Left colon (tissue), 2 donors: Measurements from ENCODE around the gene USP35. TPM values are rescaled to one million over a fixed set of nuclear protein-coding genes. Genes with fewer than 3 reads are reported as not detected.
"Not testable (repeated sequence)": the region's sequence is repeated elsewhere in the genome, so short reads cannot be mapped to it uniquely, and the experiment has no call there.

Source experiments
- ATAC-seq: fragments of 200-7000 bp; cut with Tn5 transposase; one replicate; pipeline ENCODE4 v1.9.1; 2020; ENCODE audit warnings: mild to moderate bottlenecking, moderate library complexity
- DNase-seq, 2 donors: peaks; one replicate each; pipeline ENCODE4 v3.0.0-alpha.2; 2020
- intact Hi-C, 2 donors: fragments of 100-400 bp; cut with DNase I in 1 of 2; cut with micrococcal nuclease in 1 of 2; formaldehyde crosslinking; loops; one replicate each; pipeline versions ENCODE4 v1.11.2 to v1.14.0; 2022; cut with DNase I, micrococcal nuclease
- total RNA-seq, 2 donors: library from RNA; stranded (reverse); fragmentation: NEBNext Ultra II Directional; extraction: Animal tissue kit (Norgen Biotek cat#: 25700); gene quantifications; one replicate each; pipeline ENCODE4 v1.2.1, GENCODE V29; 2021
- donor health status: DM: no; HTN: no; CAD: no.
- donor health status: DM: yes; HTN: yes; CAD: no.

USP35 gene
- total RNA-seq, 2 donors from 2014 or later = 5.4 to 7.4 TPM

- intact Hi-C loops = loop anchor here in 1 of 2 donors (10.0 kb wide), 1 partner anchor 340 kb away; no protein-coding TSS in a partner anchor
Observed at GRCh38 chr11:78224506-78224905, 35.8 kb downstream of the USP35 start.

DNA sequence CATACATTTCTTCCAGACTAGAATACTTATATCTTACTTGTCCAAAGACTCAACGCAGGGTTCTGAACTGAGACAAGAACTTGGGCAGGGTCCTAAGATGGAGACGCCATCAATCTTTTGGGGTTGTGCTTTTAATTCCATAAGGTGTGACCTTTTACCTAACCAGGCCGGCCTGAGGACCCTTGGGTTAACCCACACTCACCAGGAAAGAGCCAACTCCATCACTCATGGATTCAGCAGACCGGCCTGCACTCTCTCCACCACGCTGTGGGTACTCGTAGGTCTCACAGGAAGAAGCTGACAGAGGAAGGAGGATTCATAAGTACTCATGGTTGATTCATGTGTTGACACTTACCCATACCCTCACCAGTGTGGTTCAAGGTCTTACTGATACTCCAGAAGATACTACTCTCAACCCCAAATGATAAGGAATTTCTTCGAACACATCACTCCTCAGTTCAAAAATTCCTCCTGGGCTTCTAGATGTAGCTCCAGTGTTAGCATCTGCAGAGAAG is 36.2 kb downstream of the USP35 start:
- intact Hi-C loops = loop anchor here in 1 of 2 donors (10.0 kb wide), 1 partner anchor 340 kb away; no protein-coding TSS in a partner anchor
- ATAC-seq (no peak), DNase-seq (no peak)

More at GRCh38 chr11:78224506-78224905, 35.8 kb downstream of the USP35 start:
- no peak for ATAC-seq
- DNase-seq = no peak

DNA sequence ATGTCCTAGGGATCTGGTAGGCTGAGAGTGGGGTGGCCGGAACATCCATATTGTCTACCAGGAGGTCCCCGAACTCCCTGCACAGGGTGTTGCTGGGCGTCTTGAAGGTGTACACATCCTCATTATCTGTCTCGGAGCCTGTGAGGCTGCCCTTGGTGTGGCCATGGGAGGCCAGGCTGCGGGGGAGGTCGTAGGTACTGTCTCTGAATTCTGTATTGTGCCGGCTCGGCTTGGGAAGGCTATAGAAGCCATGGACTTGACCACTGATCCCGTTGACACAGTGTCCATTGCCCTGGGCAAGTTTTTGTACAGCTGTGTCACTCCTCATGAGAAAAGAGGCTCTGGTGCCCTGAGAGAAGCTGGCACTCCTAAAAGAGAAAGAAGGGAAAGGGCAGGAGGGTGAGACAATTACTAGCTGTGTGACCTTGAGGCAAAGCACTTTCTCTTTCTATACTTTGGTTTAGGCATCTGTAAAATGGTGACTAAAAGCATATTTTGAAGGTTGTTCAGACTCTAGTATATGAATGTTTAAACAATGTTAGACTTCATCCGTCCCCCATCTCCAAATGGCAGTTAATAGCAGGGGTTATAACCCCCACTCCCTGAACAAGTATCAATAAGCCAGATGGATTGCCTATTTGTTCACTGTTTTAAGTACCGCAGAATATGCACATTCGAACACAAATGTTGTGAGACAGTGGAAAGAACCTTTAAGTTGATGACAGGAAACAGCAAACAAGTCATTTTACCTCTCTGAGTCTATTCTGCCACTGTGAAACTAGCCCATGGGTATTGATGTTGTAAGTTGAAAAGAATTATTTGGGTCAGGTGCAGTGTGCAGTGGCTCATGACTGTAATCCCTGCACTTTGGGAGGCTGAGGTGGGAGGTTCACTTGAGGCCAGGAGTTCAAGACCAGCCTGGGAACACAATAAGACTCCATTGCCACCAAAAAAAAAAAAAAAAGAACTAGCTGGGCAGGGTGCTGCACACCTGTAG is 38.3 kb downstream of the USP35 start:
- intact Hi-C loops = loop anchor here in 1 of 2 donors (10.0 kb wide), 1 partner anchor 338 kb away; no protein-coding TSS in a partner anchor
- DNase-seq (no peak), ATAC-seq (no peak)

DNA sequence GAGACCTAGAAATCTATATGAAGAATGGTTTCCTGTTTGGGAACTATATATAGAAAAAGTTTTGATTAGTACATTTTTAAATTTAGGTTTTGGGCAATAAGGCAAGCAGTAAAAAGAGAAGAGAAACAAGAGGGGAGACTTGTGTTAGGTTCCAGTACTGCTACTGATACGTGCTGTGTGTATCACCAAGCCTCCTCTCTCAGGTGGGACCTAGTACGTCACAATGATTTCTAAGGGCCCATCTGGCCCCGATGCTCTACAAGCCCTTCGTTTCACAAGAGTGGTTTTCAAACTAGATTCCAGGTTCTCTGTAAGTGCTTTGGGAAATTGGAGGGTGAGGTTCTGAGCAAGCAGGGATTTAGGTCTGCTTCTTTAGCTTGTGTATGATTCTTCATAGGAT is 39.2 kb downstream of the USP35 start:
- DNase-seq (no peak), ATAC-seq (no peak)
- intact Hi-C loops = loop anchor here in 1 of 2 donors (10.0 kb wide), 1 partner anchor 337 kb away; no protein-coding TSS in a partner anchor

DNA sequence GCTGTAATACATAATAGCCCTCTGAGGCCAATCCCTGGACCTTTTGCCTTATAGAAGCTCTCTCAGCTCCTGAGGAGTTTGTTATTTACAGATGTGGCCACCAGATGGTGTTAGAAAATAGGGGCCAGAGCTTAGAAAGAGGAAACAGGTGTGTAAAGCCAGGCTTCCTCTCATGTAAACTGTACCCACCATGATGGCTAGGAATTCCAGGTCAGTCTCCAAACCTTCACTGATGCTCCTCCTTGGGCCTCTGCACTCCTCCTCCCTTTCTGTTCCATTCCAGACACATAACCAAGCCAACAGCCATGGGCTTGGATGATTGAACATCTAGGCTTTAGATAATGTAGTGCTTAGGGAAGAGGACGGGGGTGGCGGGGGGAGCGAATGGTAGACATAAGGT is 39.7 kb downstream of the USP35 start:
- peak; percentile 94 for ATAC-seq
- intact Hi-C loops = loop anchor here in 1 of 2 donors (10.0 kb wide), 1 partner anchor 336 kb away; no protein-coding TSS in a partner anchor
- no peak for DNase-seq

DNA sequence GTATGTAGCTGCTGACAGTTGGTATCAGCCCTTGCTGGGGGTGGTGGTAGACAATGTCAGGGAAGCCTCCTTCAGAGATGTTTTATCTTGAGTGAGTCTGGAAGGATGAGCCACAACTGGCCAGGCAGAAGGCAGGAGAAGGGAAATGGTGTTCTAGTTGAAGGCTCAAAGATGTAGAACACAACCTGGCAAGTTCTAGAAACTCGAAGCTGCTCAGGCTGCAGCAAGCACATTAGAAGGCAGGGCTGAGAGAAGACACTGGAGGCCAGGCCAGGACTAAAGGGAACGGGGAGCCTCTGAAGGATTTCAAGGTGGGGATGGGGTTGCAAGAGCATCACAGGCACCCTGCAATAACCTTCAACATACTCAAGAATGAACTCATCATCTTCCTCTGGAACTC is 40.4 kb downstream of the USP35 start:
- ATAC-seq = no peak
- intact Hi-C loops = loop anchor here in 1 of 2 donors (10.0 kb wide), 1 partner anchor 336 kb away; no protein-coding TSS in a partner anchor

GRCh38 chr11:78230161-78230877 is 41.6 kb downstream of the USP35 start:
- ATAC-seq (peak; percentile 26), DNase-seq (no peak)
- intact Hi-C loops = no loop called here

More for the DNA sequence above, 40.4 kb downstream of the USP35 start:
- no peak for DNase-seq

DNA sequence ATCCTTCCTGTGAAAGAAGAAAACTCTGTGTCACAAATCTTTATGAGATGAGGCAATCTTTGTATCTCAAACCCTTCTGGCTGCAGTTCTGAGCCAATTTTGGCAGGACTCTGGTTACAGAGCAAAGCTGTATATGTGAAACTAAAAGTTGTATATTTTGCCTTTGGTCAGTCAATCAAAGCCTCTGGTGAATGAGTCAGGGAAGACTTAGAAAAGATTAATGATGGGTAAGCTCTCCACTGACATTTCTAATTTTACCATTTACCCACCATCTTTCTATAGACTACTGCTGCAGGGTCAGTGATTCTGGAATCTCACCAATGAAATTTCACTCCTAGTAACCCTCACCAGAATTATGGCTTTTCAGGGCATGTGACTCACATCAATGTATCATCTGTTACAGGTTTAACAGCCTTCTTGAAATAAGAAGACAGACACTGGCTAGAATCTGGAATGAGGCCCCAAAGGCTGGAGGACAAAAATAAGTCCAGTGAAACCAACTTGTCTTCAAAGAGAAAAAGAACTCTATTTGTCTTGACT is 43.3 kb downstream of the USP35 start:
- ATAC-seq (no peak), DNase-seq (no peak)
- intact Hi-C loops = no loop called here

GRCh38 chr11:78233046-78233445 is 44.3 kb downstream of the USP35 start:
- ATAC-seq, DNase-seq, intact Hi-C loops: not testable (repeated sequence)

DNA sequence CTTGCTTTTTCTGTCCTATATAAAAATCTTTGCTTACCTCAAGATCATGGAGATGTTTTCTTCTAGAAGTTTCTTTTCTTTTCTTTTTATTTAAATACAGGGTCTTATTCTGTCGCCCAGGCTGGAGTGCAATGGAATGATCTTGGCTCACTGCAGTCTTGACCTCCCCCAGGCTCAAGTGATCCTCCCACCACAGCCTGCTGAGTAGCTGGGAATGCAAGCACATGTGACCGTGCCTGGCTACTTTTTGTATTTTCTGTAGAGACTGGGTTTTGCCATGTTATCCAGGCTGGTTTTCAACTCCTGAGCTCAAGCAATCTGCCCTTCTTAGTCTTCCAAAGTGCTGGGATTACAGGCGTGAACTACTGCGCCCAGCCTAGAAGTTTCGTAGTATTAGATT is 45.3 kb downstream of the USP35 start:
- DNase-seq = no peak
- no peak for ATAC-seq
- intact Hi-C loops = no loop called here

- ATAC-seq (no peak), DNase-seq (no peak)
- intact Hi-C loops = no loop called here
Observed at GRCh38 chr11:78237293-78238046, 48.8 kb downstream of the USP35 start.

DNA sequence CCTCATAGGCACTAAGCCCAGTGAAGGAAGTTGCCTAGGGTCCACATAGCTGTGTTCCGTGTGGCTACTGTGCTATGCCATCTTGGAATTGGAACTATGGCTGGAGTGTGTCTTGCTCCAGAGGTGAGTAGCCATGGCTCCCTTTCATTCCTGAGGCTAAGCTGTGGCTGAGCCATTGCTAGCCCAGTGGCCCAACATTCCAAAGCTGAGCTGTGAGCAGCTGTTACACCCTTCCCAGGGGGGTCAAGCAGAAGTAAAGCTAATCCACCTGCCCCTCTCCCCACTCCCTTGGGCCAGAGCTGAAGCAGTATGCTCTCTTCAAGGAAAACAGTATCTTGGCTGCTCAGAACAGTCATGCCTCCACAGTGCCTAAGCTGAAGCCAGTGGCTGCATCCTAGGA is 51.1 kb downstream of the USP35 start:
- ATAC-seq = no peak
- no peak for DNase-seq
- intact Hi-C loops = loop anchor here in 1 of 2 donors (10.0 kb wide), 1 partner anchor 165 kb away; no protein-coding TSS in a partner anchor

DNA sequence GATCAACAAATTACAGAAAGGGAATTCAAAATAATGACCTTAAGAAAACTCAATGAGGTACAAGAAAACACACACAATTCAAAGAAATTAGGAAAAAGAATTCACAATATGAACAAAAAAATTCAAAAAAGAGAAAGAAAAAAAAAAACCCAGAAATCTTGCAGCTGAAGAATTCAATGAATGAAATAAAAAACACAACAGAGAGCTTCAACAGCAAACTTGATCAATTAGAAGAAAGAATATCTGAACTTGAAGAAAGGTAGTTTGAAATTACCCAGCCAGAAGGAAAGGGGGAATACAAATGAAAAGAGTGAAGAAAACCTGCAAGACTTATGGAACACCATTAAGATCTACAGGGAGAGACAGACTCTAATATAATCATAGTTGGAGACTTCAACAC is 52.8 kb downstream of the USP35 start:
- no peak for ATAC-seq

GRCh38 chr11:78244080-78244479 is 55.4 kb downstream of the USP35 start:
- intact Hi-C loops = loop anchor here in 1 of 2 donors (10.0 kb wide), 1 partner anchor 161 kb away; no protein-coding TSS in a partner anchor
- DNase-seq (no peak), ATAC-seq (no peak)

More for the DNA sequence above, 52.8 kb downstream of the USP35 start:
- DNase-seq = no peak
- intact Hi-C loops = loop anchor here in 1 of 2 donors (10.0 kb wide), 1 partner anchor 163 kb away; no protein-coding TSS in a partner anchor

DNA sequence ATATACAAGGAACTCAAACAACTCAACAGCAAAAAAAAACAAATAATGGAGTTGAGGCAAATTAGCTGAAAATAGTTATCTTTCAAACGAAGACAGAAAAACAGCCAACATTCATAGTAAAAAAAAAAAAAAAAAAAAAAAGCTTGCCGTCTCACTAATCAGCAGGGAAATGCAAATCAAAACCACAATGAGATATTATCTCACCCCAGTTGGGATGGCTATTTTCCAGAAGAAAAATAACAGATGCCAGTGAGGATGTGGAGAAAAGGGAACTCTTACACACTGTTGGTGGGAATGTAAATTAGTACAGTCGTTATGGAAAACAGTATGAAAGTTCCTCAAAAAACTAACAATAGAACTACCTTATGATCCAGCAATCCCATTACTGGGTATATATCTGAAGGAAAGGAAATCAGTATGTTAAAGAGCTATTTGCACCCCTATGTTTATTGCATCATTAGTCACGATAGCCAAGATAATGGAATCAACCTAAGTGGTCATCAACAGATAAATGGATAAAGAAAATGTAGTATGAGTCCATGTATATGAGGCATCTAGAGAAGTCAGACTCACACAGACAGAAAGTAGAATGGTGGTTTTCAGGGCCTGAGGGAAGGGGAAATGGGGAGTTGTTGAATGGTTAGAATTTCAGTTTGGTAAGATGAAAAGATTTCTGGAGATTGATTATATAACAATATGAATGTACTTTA is 56.0 kb downstream of the USP35 start:
- no peak for DNase-seq
- ATAC-seq = no peak
- intact Hi-C loops = loop anchor here in 1 of 2 donors (10.0 kb wide), 1 partner anchor 160 kb away; no protein-coding TSS in a partner anchor

- no peak for ATAC-seq
- no peak for DNase-seq
- intact Hi-C loops = loop anchor here in 1 of 2 donors (10.0 kb wide), 1 partner anchor 157 kb away; no protein-coding TSS in a partner anchor
Observed at GRCh38 chr11:78248191-78248590, 59.5 kb downstream of the USP35 start.

GRCh38 chr11:78248903-78249302 is 60.2 kb downstream of the USP35 start:
- ATAC-seq = no peak
- intact Hi-C loops = loop anchor here in 1 of 2 donors (10.0 kb wide), 1 partner anchor 156 kb away; no protein-coding TSS in a partner anchor
- DNase-seq = no peak
